ENCODE data around the gene RND2.

The RND2 gene

GRCh38 chr17:43003542-43004172, 21.4 kb upstream of the RND2 start:
- H3K36me3 ChIP-seq (ENCODE audit: insufficient read depth, low read length): peaks cover 50% of the 10 kb centered on the region
- H3K4me1 ChIP-seq (ENCODE audit: insufficient read depth, low read length): peaks cover 30% of the 10 kb centered on the region
- TF ChIP-seq EZH2 (IDR thresholded peaks at IDR 0.05; ENCODE audit: borderline replicate concordance, low read depth, low read length, severe bottlenecking) (no peak), CTCF (IDR thresholded peaks at IDR 0.05; ENCODE audit: borderline replicate concordance, extremely low read depth, low read length, poor library complexity, severe bottlenecking) (no peak)
- H3K9ac ChIP-seq (ENCODE audit: low read depth, low read length): no peak overlapping the region; the same call in 1 of the 2 replicates
- no peak overlapping the region for H3K4me2 ChIP-seq (ENCODE audit: insufficient read depth, low read length)
- H3K9me3 ChIP-seq (ENCODE audit: insufficient read depth, low read length, severe bottlenecking): no peaks in the 10 kb centered on the region
- peaks cover 22% of the 10 kb centered on the region for H3K79me2 ChIP-seq (ENCODE audit: insufficient read depth, low read length)
- peaks cover 22% of the 10 kb centered on the region for H4K20me1 ChIP-seq (ENCODE audit: insufficient read depth, low read length)
- H3K27ac ChIP-seq (ENCODE audit: low read length): no peak overlapping the region
- no peak for DNase-seq
- ATAC-seq (ENCODE audit: insufficient read depth, low read depth): no peak
- H3K4me3 ChIP-seq (ENCODE audit: low read depth in 1 of 2, low read length in 2 of 2): no peak overlapping the region
- no peaks in the 10 kb centered on the region for H3K27me3 ChIP-seq (ENCODE audit: insufficient read depth, low read length, poor library complexity)
- H2AFZ ChIP-seq (ENCODE audit: low read depth, low read length): no peak overlapping the region

DNA sequence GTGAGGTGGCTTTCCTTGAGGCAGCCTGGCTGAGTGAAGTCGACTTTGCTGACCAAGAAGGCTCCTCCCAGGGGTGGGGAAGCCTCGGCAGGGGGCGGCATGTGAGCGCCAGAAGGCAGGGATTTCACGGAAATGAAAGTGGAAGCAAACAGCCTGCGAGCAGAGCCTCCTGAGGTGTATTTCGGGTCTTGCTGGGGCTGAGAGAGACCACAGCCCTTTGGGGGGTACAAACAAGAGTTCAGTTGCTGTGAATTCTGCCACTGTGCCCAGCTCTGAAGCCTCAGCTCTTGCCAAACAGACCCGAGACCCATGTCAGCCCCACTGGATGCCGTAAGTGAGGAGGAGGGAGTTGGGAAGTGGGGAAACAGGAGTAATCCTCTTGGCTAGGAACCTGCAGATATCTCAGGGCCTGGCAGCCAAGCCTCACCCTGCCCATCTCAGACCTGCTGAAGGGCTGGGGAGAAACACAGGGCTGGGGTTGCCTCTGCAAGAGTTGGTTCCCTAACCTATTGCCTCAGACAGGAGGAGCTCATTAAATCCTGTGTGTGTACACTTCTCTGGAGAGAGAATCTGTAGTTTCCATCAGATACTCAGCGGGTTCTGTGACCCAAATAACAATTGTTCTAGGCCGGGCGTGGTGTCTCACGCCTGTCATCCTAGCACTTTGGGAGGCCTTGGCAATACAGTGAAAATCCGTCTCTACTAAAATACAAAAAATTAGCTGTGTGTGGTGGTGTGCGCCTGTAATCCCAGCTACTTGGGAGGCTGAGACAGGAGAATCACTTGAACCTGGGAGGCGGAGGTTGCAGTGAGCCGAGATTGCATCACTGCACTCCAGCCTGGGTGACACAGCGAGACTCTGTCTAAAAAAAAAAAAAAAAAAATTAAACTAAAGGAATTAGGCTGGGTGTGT, 18.1 kb upstream of the RND2 start, which contains the start of gene IFI35:
Gene IFI35 (plus strand): TSS at position 146 of the 913 bp plus-strand sequence. CDS start 164 bp downstream, at position 310.
- peaks cover 15% of the 10 kb centered on the region for H3K4me1 ChIP-seq (ENCODE audit: insufficient read depth, low read length)
- no peaks in the 10 kb centered on the region for H4K20me1 ChIP-seq (ENCODE audit: insufficient read depth, low read length)
- TF ChIP-seq EZH2 (IDR thresholded peaks at IDR 0.05; ENCODE audit: borderline replicate concordance, low read depth, low read length, severe bottlenecking) (no peak), CTCF (IDR thresholded peaks at IDR 0.05; ENCODE audit: borderline replicate concordance, extremely low read depth, low read length, poor library complexity, severe bottlenecking) (peak; percentile 86)
- H3K79me2 ChIP-seq (ENCODE audit: insufficient read depth, low read length): 0 out of 2 replicates have a peak, but pooled peaks cover 5% of the 10 kb centered on the region
- H2AFZ ChIP-seq (ENCODE audit: low read depth, low read length): peak within 1 kb of the TSS; percentile 89
- peaks cover 21% of the 10 kb centered on the region for H3K36me3 ChIP-seq (ENCODE audit: insufficient read depth, low read length)
- DNase-seq (peak; percentile 92), ATAC-seq (ENCODE audit: insufficient read depth, low read depth) (peak; percentile 98)
- H3K27ac ChIP-seq (ENCODE audit: low read length): peak within 1 kb of the TSS; percentile 92
- H3K9ac ChIP-seq (ENCODE audit: low read depth, low read length): peak within 1 kb of the TSS; percentile 69
- H3K4me3 ChIP-seq (ENCODE audit: low read depth in 1 of 2, low read length in 2 of 2): peak within 1 kb of the TSS; percentile 32 to 65; a peak in 3 of 4 replicates
- peak within 1 kb of the TSS; percentile 72 for H3K4me2 ChIP-seq (ENCODE audit: insufficient read depth, low read length)
- H3K27me3 ChIP-seq (ENCODE audit: insufficient read depth, low read length, poor library complexity): no peaks in the 10 kb centered on the region
- no peaks in the 10 kb centered on the region for H3K9me3 ChIP-seq (ENCODE audit: insufficient read depth, low read length, severe bottlenecking)

GRCh38 chr17:43010667-43011308, 14.2 kb upstream of the RND2 start:
- H3K4me2 ChIP-seq (ENCODE audit: insufficient read depth, low read length): no peak overlapping the region
- peaks cover 15% of the 10 kb centered on the region for H3K4me1 ChIP-seq (ENCODE audit: insufficient read depth, low read length)
- H3K9me3 ChIP-seq (ENCODE audit: insufficient read depth, low read length, severe bottlenecking): no peaks in the 10 kb centered on the region
- H3K4me3 ChIP-seq (ENCODE audit: low read depth in 1 of 2, low read length in 2 of 2): no peak overlapping the region
- H4K20me1 ChIP-seq (ENCODE audit: insufficient read depth, low read length): no peaks in the 10 kb centered on the region
- 0 out of 2 replicates have a peak, but pooled peaks cover 5% of the 10 kb centered on the region for H3K79me2 ChIP-seq (ENCODE audit: insufficient read depth, low read length)
- no peaks in the 10 kb centered on the region for H3K27me3 ChIP-seq (ENCODE audit: insufficient read depth, low read length, poor library complexity)
- TF ChIP-seq CTCF (IDR thresholded peaks at IDR 0.05; ENCODE audit: borderline replicate concordance, extremely low read depth, low read length, poor library complexity, severe bottlenecking) (no peak), EZH2 (IDR thresholded peaks at IDR 0.05; ENCODE audit: borderline replicate concordance, low read depth, low read length, severe bottlenecking) (no peak)
- H3K36me3 ChIP-seq (ENCODE audit: insufficient read depth, low read length): peaks cover 14% of the 10 kb centered on the region
- no peak for ATAC-seq (ENCODE audit: insufficient read depth, low read depth)
- H3K9ac ChIP-seq (ENCODE audit: low read depth, low read length): no peak overlapping the region
- H2AFZ ChIP-seq (ENCODE audit: low read depth, low read length): no peak overlapping the region
- DNase-seq: no peak
- H3K27ac ChIP-seq (ENCODE audit: low read length): no peak overlapping the region

All from DND-41 (cell line).